MM.1S (cell line): Measurements from ENCODE around the gene CCDC158.

Source experiments
- CTCF ChIP-seq: fragments of 300-600 bp; sonication (generic); IDR thresholded peaks from 2 replicates; pipeline ENCODE4 v1.5.1; 2016; ENCODE audit warnings: antibody characterized with exemption, low read length, mixed read lengths
- EZH2 ChIP-seq: fragments of 300-600 bp; sonication (generic); optimal IDR thresholded peaks from 2 replicates; pipeline ENCODE3; 2017; ENCODE audit warnings: low read depth, mild to moderate bottlenecking, antibody characterized with exemption, low read length, mixed read lengths
- EZH2phosphoT487 ChIP-seq: fragments of 300-600 bp; sonication (generic); IDR thresholded peaks from 2 replicates; pipeline ENCODE4 v1.6.1; 2018; ENCODE audit warnings: antibody characterized with exemption, low read length

GRCh38 chr4:76316131-76316530 lies 104.8 kb downstream of the CCDC158 start:
- TF ChIP-seq EZH2: no peak
- no peak for TF ChIP-seq CTCF
- TF ChIP-seq EZH2phosphoT487: no peak
